Bone marrow (tissue), 2 donors: ENCODE data around the gene C12orf76.
A peak's percentile ranks its signal among the peaks of the same experiment; 100 is the strongest.
"Not testable (repeated sequence)": the region's sequence is repeated elsewhere in the genome, so short reads cannot be mapped to it uniquely, and the experiment has no call there.

Experiments
- DNase-seq, 2 donors: peaks; one replicate each; lab custom pipeline; 2025; lab: John Stamatoyannopoulos, UW

C12orf76 gene

DNA sequence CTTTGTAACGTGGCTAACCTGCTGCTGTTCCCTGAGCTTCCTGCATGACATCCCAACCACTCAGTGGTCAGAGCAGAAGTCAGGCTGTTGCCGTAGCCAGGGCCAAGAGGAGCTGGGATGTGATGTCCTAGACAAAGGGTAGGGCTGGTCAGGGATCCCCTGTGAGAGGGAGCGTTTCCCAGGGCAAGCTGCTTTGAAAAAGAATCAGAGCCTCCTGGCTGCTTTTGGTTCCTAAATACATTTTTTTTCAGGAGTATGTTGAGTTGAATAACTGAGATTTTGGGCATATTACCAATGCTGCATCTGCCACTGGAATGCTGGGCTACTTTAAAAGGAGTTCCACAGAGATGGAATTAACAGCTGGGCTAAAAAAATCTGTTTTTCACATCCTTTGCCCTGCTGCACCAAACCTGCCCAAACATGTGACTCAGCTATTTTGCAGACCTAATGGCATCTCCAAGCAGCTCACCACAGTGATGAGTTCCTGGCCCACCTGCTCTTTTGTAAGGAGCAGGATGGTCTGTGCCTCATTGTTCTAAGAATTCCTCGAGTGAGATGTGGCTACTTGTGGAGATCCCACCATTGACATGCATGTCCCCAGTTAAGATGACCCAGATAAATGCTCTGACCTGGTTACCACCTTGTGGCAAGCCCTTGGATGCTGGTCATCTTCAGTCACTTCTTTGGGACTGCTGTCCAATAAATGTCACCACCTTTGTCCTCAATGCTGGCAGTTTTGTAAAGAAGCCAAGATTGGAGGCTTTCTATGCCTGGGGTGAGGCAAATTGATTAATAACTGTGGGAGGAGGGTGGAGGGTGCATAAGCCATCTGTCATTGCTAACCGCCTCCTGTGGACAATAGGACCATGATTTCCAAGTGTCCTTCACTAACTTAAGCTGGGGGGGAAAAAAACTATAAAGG is 25.0 kb downstream of the C12orf76 start:
- DNase-seq = no peak

GRCh38 chr12:110020956-110021355 is 27.4 kb downstream of the C12orf76 start:
- no peak for DNase-seq

GRCh38 chr12:110015132-110015531 is 33.2 kb downstream of the C12orf76 start:
- DNase-seq = peak in 1 of 2 donors; percentile 43

DNA sequence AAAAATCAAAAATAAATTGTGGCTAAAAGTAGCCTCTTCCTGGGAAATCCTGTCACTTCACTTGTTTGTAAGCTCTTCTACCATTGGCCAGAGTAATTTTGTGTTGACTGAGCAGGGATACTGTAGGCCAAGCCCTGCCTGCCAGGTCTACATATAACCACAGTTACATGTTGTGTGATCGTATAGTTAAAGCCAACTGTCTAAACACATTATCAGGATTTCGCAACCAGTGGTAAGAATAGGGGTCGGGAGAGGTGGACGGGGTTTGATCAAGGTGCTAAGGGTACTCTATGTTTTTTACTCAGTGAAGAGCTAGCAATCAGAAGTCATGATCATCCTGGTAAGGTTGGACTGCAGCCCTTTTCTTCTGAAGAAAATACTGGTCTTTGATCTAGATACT is 35.7 kb downstream of the C12orf76 start:
- DNase-seq = no peak

DNA sequence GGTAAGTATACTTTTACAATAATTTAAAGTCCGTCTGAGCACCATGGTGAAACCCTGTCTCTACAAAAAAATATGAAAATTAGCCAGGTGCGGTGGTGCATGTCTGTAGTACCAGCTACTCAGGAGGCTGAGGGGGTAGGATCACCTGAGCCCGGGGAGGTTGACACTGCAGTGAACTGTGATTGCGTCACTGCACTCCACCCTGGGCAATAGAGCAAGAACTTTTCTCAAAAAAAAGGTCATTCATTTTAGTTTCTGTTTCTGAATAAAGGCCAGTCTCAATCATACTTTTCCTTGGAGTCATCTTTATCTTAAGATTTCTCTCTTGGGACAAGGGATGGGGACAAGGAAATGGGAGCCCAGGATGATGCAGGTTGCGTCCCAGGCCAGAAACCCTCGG is 36.2 kb downstream of the C12orf76 start:
- DNase-seq = no peak

DNA sequence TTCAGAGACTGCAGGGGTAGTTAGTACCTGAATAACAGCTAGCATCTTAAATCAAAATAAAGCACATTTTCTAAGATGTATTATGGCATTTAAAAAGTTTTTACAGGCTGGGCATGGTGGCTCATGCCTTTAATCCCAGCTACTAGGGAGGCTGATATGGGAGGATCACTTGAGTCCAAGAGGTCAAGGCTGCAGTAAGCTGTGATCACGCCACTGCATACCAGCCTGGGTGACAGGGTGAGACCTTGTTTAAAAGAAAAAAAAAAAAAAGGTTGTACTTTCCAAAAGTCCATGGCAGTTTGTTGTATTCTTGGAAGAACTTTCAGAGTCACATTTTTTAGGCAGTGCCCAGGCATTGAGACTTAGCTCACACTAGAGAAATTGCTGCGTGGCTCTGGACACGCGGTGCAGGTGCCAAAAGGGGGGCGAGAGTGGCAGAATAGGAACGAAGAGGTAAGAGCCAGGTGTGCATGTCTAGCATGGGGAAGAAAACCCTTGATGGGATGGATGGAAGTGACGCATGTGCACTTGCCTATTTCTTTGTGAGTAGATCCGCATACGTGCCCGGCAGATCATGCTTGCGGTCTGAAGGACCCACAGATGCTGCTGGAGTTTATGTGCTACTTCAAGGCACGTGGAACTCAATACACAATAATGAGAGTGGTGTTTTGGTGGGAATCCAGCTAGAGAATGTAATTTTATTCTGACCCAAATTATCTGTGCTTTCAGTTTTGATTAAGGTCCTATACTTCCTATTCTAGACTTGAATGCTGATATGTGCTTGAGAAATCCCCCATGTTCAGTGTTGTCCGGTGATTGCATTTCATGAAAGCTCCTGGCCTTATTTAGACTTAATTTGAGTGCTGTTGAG is 37.2 kb downstream of the C12orf76 start:
- DNase-seq = no peak

DNA sequence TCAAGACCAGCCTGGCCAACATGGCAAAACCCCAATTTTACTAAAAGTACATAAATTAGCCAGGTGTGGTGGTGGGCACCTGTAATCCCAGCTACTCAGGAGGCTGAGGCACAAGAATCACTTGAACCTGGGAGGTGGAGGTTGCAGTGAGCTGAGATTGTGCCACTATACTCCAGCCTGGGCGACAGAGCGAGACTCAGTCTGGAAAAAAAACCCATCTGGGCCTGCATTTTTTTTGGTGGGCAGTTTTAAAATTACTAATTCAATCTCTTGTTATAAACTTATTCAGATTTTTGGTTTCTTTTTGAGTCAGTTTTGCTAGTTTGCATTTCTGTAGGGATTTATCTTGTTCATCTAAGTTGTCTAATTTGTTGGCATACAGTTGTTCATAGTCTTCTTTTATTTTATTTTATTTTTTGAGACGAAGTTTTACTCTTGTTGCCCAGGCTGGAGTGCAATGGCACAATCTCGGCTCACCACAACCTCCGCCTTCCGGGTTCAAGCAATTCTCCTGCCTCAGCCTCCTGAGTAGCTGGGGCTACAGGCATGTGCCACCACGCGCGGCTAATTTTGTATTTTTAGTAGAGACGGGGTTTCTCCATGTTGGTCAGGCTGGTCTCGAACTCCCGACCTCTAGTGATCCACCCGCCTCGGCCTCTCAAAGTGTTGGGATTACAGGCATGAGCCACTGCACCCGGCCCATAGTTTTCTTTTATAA is 39.5 kb downstream of the C12orf76 start:
- DNase-seq = not testable (repeated sequence)

GRCh38 chr12:110007881-110008280 is 40.4 kb downstream of the C12orf76 start:
- peak in 1 of 2 donors; percentile 62 for DNase-seq

DNA sequence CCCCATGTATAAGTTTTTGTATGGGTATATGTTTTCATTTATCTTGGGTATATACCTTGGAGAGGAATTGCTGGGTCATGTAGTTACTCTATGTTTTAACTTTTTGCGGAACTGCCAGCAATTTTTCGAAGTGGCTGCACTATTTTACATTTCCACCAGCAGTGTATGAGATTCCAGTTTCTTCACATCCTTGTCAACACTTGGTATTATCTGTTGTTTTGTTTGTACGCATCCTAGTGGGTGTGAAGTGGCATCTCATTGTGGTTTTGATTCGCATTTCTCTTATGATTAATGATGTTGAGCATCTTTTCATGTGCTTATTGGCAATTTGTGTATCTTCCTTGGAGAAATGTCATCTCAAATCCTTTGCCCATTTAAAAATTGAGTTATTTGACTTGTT is 42.2 kb downstream of the C12orf76 start:
- DNase-seq = no peak

- DNase-seq = no peak
These were observed 42.9 kb downstream of the C12orf76 start for GRCh38 chr12:110005319-110005973.

DNA sequence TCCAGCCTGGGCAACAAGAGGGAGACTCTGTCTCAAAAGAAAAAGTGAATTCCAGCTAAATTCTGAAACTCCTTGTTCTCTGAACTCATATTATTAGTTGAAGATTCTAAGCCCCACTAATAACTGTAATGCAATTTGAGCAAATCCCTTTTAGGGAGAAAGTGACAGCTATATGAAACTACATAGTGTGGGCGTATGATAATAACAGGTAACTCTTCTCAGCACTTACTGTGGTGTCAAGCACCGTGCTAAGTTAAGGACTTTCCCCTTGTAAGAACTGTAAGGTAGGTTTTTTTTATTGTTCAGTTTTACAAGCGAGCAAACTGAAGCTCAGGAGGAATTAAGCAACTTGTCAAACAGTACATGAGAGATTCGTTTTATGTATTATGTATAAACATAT is 43.7 kb downstream of the C12orf76 start:
- DNase-seq = no peak

DNA sequence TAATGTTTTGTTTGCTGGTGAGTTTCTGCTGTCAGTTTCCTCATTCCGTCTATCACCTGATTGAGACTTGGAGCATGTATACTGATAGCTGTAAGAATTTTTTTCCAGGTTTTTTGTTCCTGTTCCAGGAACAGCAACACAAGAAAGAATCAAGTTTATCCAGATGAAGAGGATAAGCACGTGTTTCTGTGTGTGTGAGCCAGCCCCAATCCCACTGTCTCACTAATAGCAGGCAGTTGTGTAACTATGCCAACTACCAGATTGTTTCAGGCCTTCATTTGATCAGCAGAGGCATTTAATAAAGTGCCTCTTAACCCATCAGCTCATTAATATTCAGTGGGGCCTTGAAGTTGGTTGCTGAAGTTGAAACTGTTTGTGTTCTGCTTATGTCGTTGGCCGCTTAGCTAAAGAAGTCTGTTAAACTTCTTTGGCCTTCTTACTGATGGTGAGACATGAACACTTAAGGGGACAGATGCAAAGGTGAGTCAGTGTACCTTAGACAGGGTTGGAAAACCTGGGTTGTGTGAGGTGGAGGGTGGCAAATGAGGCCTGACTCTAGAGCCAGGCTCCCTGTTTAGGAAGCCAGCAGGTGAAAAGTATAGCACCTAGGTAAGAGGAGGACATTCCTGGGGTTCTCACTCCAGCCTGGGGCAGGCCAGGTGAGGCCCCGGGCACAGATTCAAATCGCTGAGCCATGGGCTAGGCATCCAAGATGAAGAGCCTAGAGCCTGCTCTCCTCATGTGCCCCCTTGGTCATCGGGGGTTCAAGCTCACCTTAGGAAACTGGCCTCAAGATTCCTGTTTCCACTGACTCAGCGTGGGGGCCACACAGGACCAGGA is 45.4 kb downstream of the C12orf76 start:
- DNase-seq = no peak

GRCh38 chr12:110001596-110001995 is 46.7 kb downstream of the C12orf76 start:
- DNase-seq = no peak

DNA sequence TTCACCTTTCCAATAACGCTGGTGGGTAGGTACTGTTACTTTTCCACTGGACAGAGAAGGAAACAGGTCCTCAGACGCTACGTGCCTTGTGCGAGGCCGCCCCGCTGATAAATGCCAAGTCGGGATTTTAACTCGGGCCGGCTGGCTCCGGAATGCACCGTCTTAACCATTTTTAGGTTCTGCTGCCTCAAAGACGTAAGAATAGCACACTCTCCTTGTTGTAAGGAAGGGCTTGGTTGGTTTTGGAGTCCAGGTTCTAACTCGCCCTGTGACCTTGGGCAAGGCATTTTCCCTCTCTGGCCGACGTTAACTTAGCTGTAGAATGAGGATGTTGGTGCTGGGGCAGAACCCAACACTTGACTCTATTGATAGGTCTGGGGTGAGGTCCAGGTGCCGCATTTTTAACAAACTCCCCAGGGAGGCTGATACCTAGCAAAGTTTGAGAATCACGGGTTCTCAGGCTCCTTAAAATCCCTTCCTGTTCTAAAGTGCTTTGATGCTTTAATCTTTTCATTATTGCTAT is 48.3 kb downstream of the C12orf76 start:
- no peak for DNase-seq

GRCh38 chr12:109999649-109999971 is 48.7 kb downstream of the C12orf76 start:
- no peak for DNase-seq

DNA sequence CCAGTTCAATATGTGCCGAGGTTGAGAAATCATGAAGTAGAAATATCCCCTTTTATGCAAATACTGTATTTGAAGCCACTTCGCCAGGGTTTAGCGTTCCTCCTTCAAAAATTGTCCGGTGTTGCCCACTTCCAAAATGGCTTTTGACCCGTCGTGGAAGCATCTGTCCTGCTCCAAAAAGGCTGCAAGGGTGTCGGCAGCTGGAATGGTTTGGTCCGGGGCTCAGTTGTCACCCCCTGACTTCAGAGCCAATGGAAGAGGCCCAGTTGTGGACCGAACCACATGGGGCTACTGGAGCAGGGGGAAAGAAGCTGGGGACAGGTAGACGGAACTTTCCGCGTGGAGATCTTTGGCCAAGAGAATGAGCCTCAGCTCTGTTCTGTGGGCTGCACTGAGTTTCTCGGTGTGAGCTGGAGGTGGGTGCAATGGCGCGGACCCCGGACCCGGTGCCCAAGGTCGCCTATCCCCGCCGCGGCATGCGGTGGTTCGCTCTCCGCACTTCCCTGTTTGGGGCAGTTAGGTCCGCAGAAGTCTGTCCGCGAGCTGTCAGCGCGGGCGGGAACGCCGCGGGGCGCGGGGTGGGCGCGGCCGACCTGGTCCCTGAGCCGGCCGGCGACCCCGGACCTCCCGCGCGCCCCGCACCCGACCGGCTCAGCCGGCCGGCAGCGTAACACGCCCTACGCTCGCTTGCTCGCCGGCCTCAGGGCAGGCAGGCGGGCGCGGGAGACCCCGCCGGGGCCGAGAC is 49.2 kb downstream of the C12orf76 start, which contains the start of gene ANKRD13A:
Gene ANKRD13A (plus strand): TSS at position 527 of the 745 bp plus-strand sequence. CDS start 259 bp downstream, outside the sequence.
- DNase-seq = peak; percentile 94 to 95

- DNase-seq = no peak
These were observed 50.0 kb downstream of the C12orf76 start for GRCh38 chr12:109998241-109998903.

GRCh38 chr12:109997393-109997792 is 50.9 kb downstream of the C12orf76 start:
- DNase-seq = no peak

- no peak for DNase-seq
These were observed 51.9 kb downstream of the C12orf76 start for GRCh38 chr12:109996483-109996853.
